ENCODE measurements around the gene SH3TC1.
A peak's percentile ranks its signal among the peaks of the same experiment; 100 is the strongest.

The SH3TC1 gene

GRCh38 chr4:8168832-8169598 is 30.1 kb upstream of the SH3TC1 start:
- no peak for DNase-seq (ENCODE audit: low read depth, low spot score)
- no peaks in the 10 kb centered on the region for H3K27me3 ChIP-seq (ENCODE audit: insufficient read depth, insufficient read length)
- no peak overlapping the region for H3K9ac ChIP-seq (ENCODE audit: insufficient read length, low read depth)
- H3K9me3 ChIP-seq (ENCODE audit: insufficient read depth, low read length), result peaks cover 19% of the 10 kb centered on the region
- H3K36me3 ChIP-seq (ENCODE audit: insufficient read depth, insufficient read length, low read length), result no peaks in the 10 kb centered on the region
- no peak overlapping the region for H3K4me3 ChIP-seq (ENCODE audit: insufficient read length, low read depth)
- H3K4me1 ChIP-seq (ENCODE audit: insufficient read depth, insufficient read length), result peaks cover 13% of the 10 kb centered on the region
- TF ChIP-seq YY1 (IDR thresholded peaks at IDR 0.05; ENCODE audit: insufficient read depth, insufficient read length) (no peak), SUZ12 (IDR thresholded peaks at IDR 0.05; ENCODE audit: extremely low read depth, insufficient read depth, insufficient read length) (no peak), ZNF274 (IDR thresholded peaks at IDR 0.05; ENCODE audit: low read depth, low read length) (no peak)

- peaks cover 13% of the 10 kb centered on the region for H3K4me1 ChIP-seq (ENCODE audit: insufficient read depth, insufficient read length)
- peaks cover 19% of the 10 kb centered on the region for H3K9me3 ChIP-seq (ENCODE audit: insufficient read depth, low read length)
- H3K36me3 ChIP-seq (ENCODE audit: insufficient read depth, insufficient read length, low read length), result no peaks in the 10 kb centered on the region
- no peak overlapping the region for H3K9ac ChIP-seq (ENCODE audit: insufficient read length, low read depth)
- H3K4me3 ChIP-seq (ENCODE audit: insufficient read length, low read depth), result no peak overlapping the region
- no peak for TF ChIP-seq YY1 (IDR thresholded peaks at IDR 0.05; ENCODE audit: insufficient read depth, insufficient read length)
- no peak for TF ChIP-seq ZNF274 (IDR thresholded peaks at IDR 0.05; ENCODE audit: low read depth, low read length)
- TF ChIP-seq SUZ12 (IDR thresholded peaks at IDR 0.05; ENCODE audit: extremely low read depth, insufficient read depth, insufficient read length), result no peak
- DNase-seq (ENCODE audit: low read depth, low spot score), result no peak
- no peaks in the 10 kb centered on the region for H3K27me3 ChIP-seq (ENCODE audit: insufficient read depth, insufficient read length)
Observed at GRCh38 chr4:8169763-8170162, 29.3 kb upstream of the SH3TC1 start.

GRCh38 chr4:8170341-8170740 is 28.7 kb upstream of the SH3TC1 start:
- Histone ChIP-seq H3K4me1 (ENCODE audit: insufficient read depth, insufficient read length) (peaks cover 13% of the 10 kb centered on the region), H3K36me3 (ENCODE audit: insufficient read depth, insufficient read length, low read length) (no peaks in the 10 kb centered on the region), H3K27me3 (ENCODE audit: insufficient read depth, insufficient read length) (no peaks in the 10 kb centered on the region), H3K4me3 (ENCODE audit: insufficient read length, low read depth) (no peak overlapping the region), H3K9ac (ENCODE audit: insufficient read length, low read depth) (no peak overlapping the region), H3K9me3 (ENCODE audit: insufficient read depth, low read length) (peaks cover 19% of the 10 kb centered on the region)
- no peak for DNase-seq (ENCODE audit: low read depth, low spot score)
- TF ChIP-seq ZNF274 (IDR thresholded peaks at IDR 0.05; ENCODE audit: low read depth, low read length), result no peak
- no peak for TF ChIP-seq YY1 (IDR thresholded peaks at IDR 0.05; ENCODE audit: insufficient read depth, insufficient read length)
- no peak for TF ChIP-seq SUZ12 (IDR thresholded peaks at IDR 0.05; ENCODE audit: extremely low read depth, insufficient read depth, insufficient read length)

- peaks cover 13% of the 10 kb centered on the region for H3K4me1 ChIP-seq (ENCODE audit: insufficient read depth, insufficient read length)
- no peak for TF ChIP-seq YY1 (IDR thresholded peaks at IDR 0.05; ENCODE audit: insufficient read depth, insufficient read length)
- no peak for DNase-seq (ENCODE audit: low read depth, low spot score)
- H3K9ac ChIP-seq (ENCODE audit: insufficient read length, low read depth), result peak overlapping the region; percentile 17
- H3K36me3 ChIP-seq (ENCODE audit: insufficient read depth, insufficient read length, low read length), result no peaks in the 10 kb centered on the region
- H3K9me3 ChIP-seq (ENCODE audit: insufficient read depth, low read length), result peaks cover 19% of the 10 kb centered on the region
- H3K4me3 ChIP-seq (ENCODE audit: insufficient read length, low read depth), result no peak overlapping the region
- no peaks in the 10 kb centered on the region for H3K27me3 ChIP-seq (ENCODE audit: insufficient read depth, insufficient read length)
Observed at GRCh38 chr4:8171266-8171665, 27.8 kb upstream of the SH3TC1 start.

- DNase-seq (ENCODE audit: low read depth, low spot score), result no peak
Observed at GRCh38 chr4:8171984-8172924, 26.8 kb upstream of the SH3TC1 start.

GRCh38 chr4:8173492-8174242 is 25.4 kb upstream of the SH3TC1 start:
- Histone ChIP-seq H3K36me3 (ENCODE audit: insufficient read depth, insufficient read length, low read length) (no peaks in the 10 kb centered on the region), H3K4me3 (ENCODE audit: insufficient read length, low read depth) (no peak overlapping the region), H3K9me3 (ENCODE audit: insufficient read depth, low read length) (peaks cover 9% of the 10 kb centered on the region), H3K4me1 (ENCODE audit: insufficient read depth, insufficient read length) (peaks cover 16% of the 10 kb centered on the region), H3K27me3 (ENCODE audit: insufficient read depth, insufficient read length) (no peaks in the 10 kb centered on the region), H3K9ac (ENCODE audit: insufficient read length, low read depth) (peak overlapping the region; percentile 21)
- TF ChIP-seq SUZ12 (IDR thresholded peaks at IDR 0.05; ENCODE audit: extremely low read depth, insufficient read depth, insufficient read length) (no peak), ZNF274 (IDR thresholded peaks at IDR 0.05; ENCODE audit: low read depth, low read length) (no peak)
- DNase-seq (ENCODE audit: low read depth, low spot score), result no peak

More at GRCh38 chr4:8171984-8172924, 26.8 kb upstream of the SH3TC1 start:
- no peaks in the 10 kb centered on the region for H3K36me3 ChIP-seq (ENCODE audit: insufficient read depth, insufficient read length, low read length)
- no peak for TF ChIP-seq ZNF274 (IDR thresholded peaks at IDR 0.05; ENCODE audit: low read depth, low read length)
- no peak for TF ChIP-seq YY1 (IDR thresholded peaks at IDR 0.05; ENCODE audit: insufficient read depth, insufficient read length)
- no peak for TF ChIP-seq SUZ12 (IDR thresholded peaks at IDR 0.05; ENCODE audit: extremely low read depth, insufficient read depth, insufficient read length)
- H3K4me1 ChIP-seq (ENCODE audit: insufficient read depth, insufficient read length), result peaks cover 13% of the 10 kb centered on the region
- H3K4me3 ChIP-seq (ENCODE audit: insufficient read length, low read depth), result no peak overlapping the region
- no peaks in the 10 kb centered on the region for H3K27me3 ChIP-seq (ENCODE audit: insufficient read depth, insufficient read length)
- peaks cover 19% of the 10 kb centered on the region for H3K9me3 ChIP-seq (ENCODE audit: insufficient read depth, low read length)
- no peak overlapping the region for H3K9ac ChIP-seq (ENCODE audit: insufficient read length, low read depth)

Data from NT2/D1 (cell line).